ENCODE results near the gene JAKMIP1.

DNA sequence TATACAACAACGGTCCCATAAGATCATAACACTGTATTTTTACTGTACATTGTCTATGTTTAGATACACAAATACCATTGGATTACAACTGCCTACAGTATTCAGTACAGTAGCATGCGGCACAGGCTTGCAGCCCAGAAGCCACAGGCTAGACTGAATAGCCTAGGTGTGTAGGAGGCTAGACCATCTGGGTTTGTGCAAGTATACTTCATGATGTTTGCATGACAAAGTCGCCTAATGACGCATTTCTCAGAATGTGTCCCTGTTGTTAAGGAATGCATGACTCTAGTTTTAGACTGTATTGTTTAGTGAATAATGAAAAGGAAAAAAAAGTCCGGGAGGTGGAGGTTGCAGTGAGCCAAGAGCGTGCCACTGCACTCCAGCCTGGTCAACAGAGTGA lies 125.6 kb downstream of the JAKMIP1 start:
- TF ChIP-seq POLR2A (IDR thresholded peaks at IDR 0.05; ENCODE audit: low read length) (no peak), GATA1 (IDR thresholded peaks at IDR 0.05; ENCODE audit: low read depth, low read length) (no peak)

Measured in erythroblast (primary cell).